GM12878 (cell line): Measurements from ENCODE around the gene SLC46A2. TPM values are rescaled to one million over a fixed set of nuclear protein-coding genes. Genes with fewer than 3 reads are reported as not detected.

Source experiments
- ATAC-seq: fragments of 200-7000 bp; cut with Tn5 transposase; 3 replicates; pipeline ENCODE4 v1.9.1; 2020; ENCODE audit warnings: mild to moderate bottlenecking, moderate library complexity
- BruUV-seq: library from RNA; stranded (reverse); fragments of 400-500 nt; replicated peaks from 2 replicates; lab custom pipeline; 2021; lab: Mats Ljungman, UMichigan
- CTCF ChIA-PET: fragments of 300-600 bp; sonication (Branson Sonifier 250); formaldehyde crosslinking; extraction: SDS; loops from one replicate; lab custom pipeline; 2021; ENCODE audit warnings: inconsistent platforms; lab: Yijun Ruan, JAX
- POLR2A ChIA-PET: fragments of 350-600 bp; formaldehyde crosslinking; extraction: SDS; loops from one replicate; lab custom pipeline; 2021; ENCODE audit warnings: inconsistent platforms; lab: Charles Lee
- RAD21 ChIA-PET: fragments of 300-600 bp; sonication (Branson Sonifier 250); formaldehyde crosslinking; loops from one replicate; lab custom pipeline; 2023; ENCODE audit warnings: antibody characterized with exemption; ENCODE audit not compliant: unreplicated experiment; lab: Charles Lee
- SMC1A ChIA-PET: fragments of 300-600 bp; sonication (Branson Sonifier 250); formaldehyde crosslinking; loops from one replicate; lab custom pipeline; 2023; ENCODE audit not compliant: unreplicated experiment, uncharacterized antibody; lab: Charles Lee
- DNase-seq: peaks from one replicate; pipeline ENCODE4 v3.0.0-alpha.2; 2011; ENCODE audit warnings: low read depth, low spot score
- FAIRE-seq: peaks from 3 replicates; lab custom pipeline; 2011; peaks lifted over from hg19 to GRCh38; lab: Jason Lieb, UNC
- H2AFZ ChIP-seq: 2 replicates; pipeline ENCODE4 v1.6.0; 2011; ENCODE audit warnings: low read depth, low read length, control low read depth; ENCODE audit not compliant: control insufficient read depth
- H3K27ac ChIP-seq: 2 replicates; pipeline ENCODE4 v1.5.1; 2011; ENCODE audit warnings: control low read depth; ENCODE audit not compliant: control insufficient read depth, insufficient read depth
- H3K27me3 ChIP-seq, 2 experiments: replicated peaks in 1 of 2; 2 replicates each; pipeline versions ENCODE4 v1.6.0 to v1.6.1; 2011; ENCODE audit warnings: low read length in 1 of 2; ENCODE audit not compliant: control insufficient read depth in 2 of 2, insufficient read depth in 2 of 2
- H3K36me3 ChIP-seq, 2 experiments: 2 replicates each; pipeline ENCODE4 v1.5.1; 2011; ENCODE audit warnings: low read length in 1 of 2; ENCODE audit not compliant: control insufficient read depth in 2 of 2, insufficient read depth in 2 of 2
- H3K4me1 ChIP-seq: 2 replicates; pipeline ENCODE4 v1.6.1; 2011; ENCODE audit warnings: mild to moderate bottlenecking, low read length, moderate library complexity, mixed read lengths; ENCODE audit not compliant: control insufficient read depth, insufficient read depth
- H3K4me2 ChIP-seq: 2 replicates; pipeline ENCODE4 v1.6.0; 2011; ENCODE audit warnings: control low read depth; ENCODE audit not compliant: control insufficient read depth, insufficient read depth
- H3K4me3 ChIP-seq: fragments of 200-600 bp; sonication (generic); 2 replicates; pipeline ENCODE4 v1.5.1; 2016
- H3K79me2 ChIP-seq: 2 replicates; pipeline ENCODE4 v1.6.0; 2011; ENCODE audit warnings: low read length; ENCODE audit not compliant: control insufficient read depth, insufficient read depth
- H3K9ac ChIP-seq: 2 replicates; pipeline ENCODE4 v1.8.0; 2011; ENCODE audit warnings: low read length, control low read depth, mixed read lengths; ENCODE audit not compliant: control insufficient read depth, insufficient read depth
- H3K9me3 ChIP-seq: replicated peaks from 3 replicates; pipeline ENCODE4 v1.5.1; 2011; ENCODE audit warnings: mild to moderate bottlenecking, low read length; ENCODE audit not compliant: control insufficient read depth, insufficient read depth
- H4K20me1 ChIP-seq: 2 replicates; pipeline ENCODE4 v1.6.0; 2011; ENCODE audit not compliant: control insufficient read depth, insufficient read depth
- FOS ChIP-seq: IDR thresholded peaks from 3 replicates; pipeline ENCODE4 v1.6.1; 2011; ENCODE audit warnings: borderline replicate concordance; ENCODE audit not compliant: insufficient read length; ENCODE audit errors: extremely low read depth
- NR2C2 ChIP-seq: IDR thresholded peaks from 2 replicates; pipeline ENCODE4 v1.6.1; 2011; ENCODE audit warnings: borderline replicate concordance, low read depth; ENCODE audit not compliant: control insufficient read depth, insufficient read length
- WGBS: methylation state at CpG from one replicate; pipeline ENCODE4 v1.1.6; 2016; ENCODE audit warnings: low lambda C conversion rate; ENCODE audit not compliant: insufficient replicate concordance, insufficient coverage; ENCODE audit errors: missing lambda C conversion rate; 5-methylcytosine and 5-hydroxymethylcytosine counted together
- in situ Hi-C: fragments of 300-500 bp; cut with MboI; formaldehyde crosslinking; loops from 9 replicates; pipeline ENCODE4 v1.14.3; 2018; ENCODE audit warnings: mixed read lengths
- intact Hi-C: fragments of 100-400 bp; cut with micrococcal nuclease; formaldehyde crosslinking; loops from one replicate; pipeline ENCODE4 v1.14.2; 2022; ENCODE audit not compliant: unreplicated experiment
- polyA plus RNA-seq, 11 experiments: library from polyadenylated mRNA; depleted of rRNA in 4 of 11; unstranded in 6 of 11; stranded (reverse) in 5 of 11; fragments of >200 nt; fragmentation: Nextera tagmentation in 4 of 11; fragmentation: Illumina TruSeq in 1 of 11; extraction: Ambion mirVana in 4 of 11; extraction: Trizol in 1 of 11; gene quantifications; 1 replicate in 1 of 11; 2 replicates in 10 of 11; pipeline versions ENCODE4 v1.2.1 to v1.2.3, GENCODE V29; 2011 to 2016; ENCODE audit warnings: inconsistent platforms in 2 of 11, missing spikeins in 2 of 11, low read depth in 1 of 11
- total RNA-seq, 4 experiments: library from RNA; depleted of rRNA in 3 of 4; stranded (reverse); fragments of >200 nt in 3 of 4; fragmentation: Illumina TruSeq in 1 of 4; extraction: Trizol in 1 of 4; gene quantifications; 2 replicates each; pipeline versions ENCODE4 v1.2.1 to v1.2.3, GENCODE V29; 2013 to 2021
- TF ChIP-seq, protein P1 (sequence below): fragments of 450-650 bp; IDR thresholded peaks from 2 replicates; pipeline ENCODE4 v1.6.1; 2017; ENCODE audit warnings: antibody characterized with exemption, mild to moderate bottlenecking, moderate library complexity

The SLC46A2 gene
- total and polyA plus RNA-seq, 10 of the 15 experiments (the other 5 are each of a cell fraction or from before 2014, with no cell fraction given), result not detected

DNA sequence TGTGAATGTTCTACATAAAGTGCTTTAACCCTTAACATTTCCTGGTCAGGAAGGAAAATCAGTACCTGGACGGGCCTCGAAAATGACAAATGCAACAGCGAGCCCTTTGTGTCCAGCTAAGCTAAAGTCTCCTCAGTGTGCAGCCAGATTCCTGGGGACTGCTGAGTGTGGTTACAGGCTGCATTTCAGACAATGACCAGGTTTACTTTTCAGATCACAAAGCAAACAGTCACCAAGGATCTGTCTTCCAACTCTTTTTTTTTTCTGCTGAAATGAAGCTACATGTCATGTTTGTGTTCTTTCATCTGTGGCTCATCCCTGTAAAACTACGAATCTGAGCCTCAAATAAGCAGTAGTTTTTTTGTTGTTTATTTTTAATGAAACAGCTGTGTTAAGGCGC lies 20.8 kb downstream of the SLC46A2 start:
- SMC1A ChIA-PET, result interaction anchor here (0.7 to 1.3 kb wide), 4 partner anchors 9 to 146 kb away, joined by 3 read pairs; no protein-coding TSS in a partner anchor
- POLR2A ChIA-PET, result no interaction called here
- FAIRE-seq, result no peak
- no peak overlapping the region for H2AFZ ChIP-seq
- CTCF ChIA-PET, result interaction anchor here (0.9 kb wide), 1 partner anchor 12 kb away, joined by 3 read pairs; no protein-coding TSS in a partner anchor
- in situ Hi-C loops, result no loop called here
- H3K9ac ChIP-seq, result no peak overlapping the region
- H3K4me3 ChIP-seq, result no peak overlapping the region
- no peaks in the 10 kb centered on the region for H4K20me1 ChIP-seq
- intact Hi-C loops, result no loop called here
- TF ChIP-seq, protein P1, sequence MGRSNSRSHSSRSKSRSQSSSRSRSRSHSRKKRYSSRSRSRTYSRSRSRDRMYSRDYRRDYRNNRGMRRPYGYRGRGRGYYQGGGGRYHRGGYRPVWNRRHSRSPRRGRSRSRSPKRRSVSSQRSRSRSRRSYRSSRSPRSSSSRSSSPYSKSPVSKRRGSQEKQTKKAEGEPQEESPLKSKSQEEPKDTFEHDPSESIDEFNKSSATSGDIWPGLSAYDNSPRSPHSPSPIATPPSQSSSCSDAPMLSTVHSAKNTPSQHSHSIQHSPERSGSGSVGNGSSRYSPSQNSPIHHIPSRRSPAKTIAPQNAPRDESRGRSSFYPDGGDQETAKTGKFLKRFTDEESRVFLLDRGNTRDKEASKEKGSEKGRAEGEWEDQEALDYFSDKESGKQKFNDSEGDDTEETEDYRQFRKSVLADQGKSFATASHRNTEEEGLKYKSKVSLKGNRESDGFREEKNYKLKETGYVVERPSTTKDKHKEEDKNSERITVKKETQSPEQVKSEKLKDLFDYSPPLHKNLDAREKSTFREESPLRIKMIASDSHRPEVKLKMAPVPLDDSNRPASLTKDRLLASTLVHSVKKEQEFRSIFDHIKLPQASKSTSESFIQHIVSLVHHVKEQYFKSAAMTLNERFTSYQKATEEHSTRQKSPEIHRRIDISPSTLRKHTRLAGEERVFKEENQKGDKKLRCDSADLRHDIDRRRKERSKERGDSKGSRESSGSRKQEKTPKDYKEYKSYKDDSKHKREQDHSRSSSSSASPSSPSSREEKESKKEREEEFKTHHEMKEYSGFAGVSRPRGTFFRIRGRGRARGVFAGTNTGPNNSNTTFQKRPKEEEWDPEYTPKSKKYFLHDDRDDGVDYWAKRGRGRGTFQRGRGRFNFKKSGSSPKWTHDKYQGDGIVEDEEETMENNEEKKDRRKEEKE, result no peak
- TF ChIP-seq FOS, result no peak
- TF ChIP-seq NR2C2, result no peak
- H3K4me1 ChIP-seq, result peaks cover 14% of the 10 kb centered on the region
- H3K9me3 ChIP-seq, result no peaks in the 10 kb centered on the region
- 93% methylated on average over 5 of the region's 5 CpGs for WGBS
- RAD21 ChIA-PET, result no interaction called here
- no peak for DNase-seq
- no TSS peak for BruUV-seq
- no peaks in the 10 kb centered on the region; a peak in 1 of 4 replicates for H3K36me3 ChIP-seq
- no peak overlapping the region for H3K4me2 ChIP-seq
- H3K79me2 ChIP-seq, result no peaks in the 10 kb centered on the region
- no peak for ATAC-seq
- H3K27me3 ChIP-seq, result no peaks in the 10 kb centered on the region; a peak in 1 of 4 replicates
- no peak overlapping the region for H3K27ac ChIP-seq
